ENCODE data around the gene KRTAP10-3. TPM values are rescaled to one million over a fixed set of nuclear protein-coding genes. Genes with fewer than 3 reads are reported as not detected.

KRTAP10-3 gene
- total RNA-seq, 3 donors from 2014 or later = not detected

- Histone ChIP-seq H3K4me1 (ENCODE audit: low read depth) (peaks cover 3% of the 10 kb centered on the region), H3K4me3 (no peak overlapping the region), H3K9me3 (no peaks in the 10 kb centered on the region), H3K36me3 (ENCODE audit: low read depth) (no peaks in the 10 kb centered on the region)
- ATAC-seq (peak; percentile 85), DNase-seq (peak; percentile 69 to 82 (median 72))
- intact Hi-C loops (cut with DNase I, micrococcal nuclease) = no loop called here
- TF ChIP-seq CTCF (IDR thresholded peaks at IDR 0.05) = peak; percentile 57
Observed at GRCh38 chr21:44510508-44511218, 47.9 kb downstream of the KRTAP10-3 start.

- TF ChIP-seq CTCF (IDR thresholded peaks at IDR 0.05) = no peak
- intact Hi-C loops (cut with DNase I, micrococcal nuclease) = no loop called here
Observed at GRCh38 chr21:44510109-44510507, 48.5 kb downstream of the KRTAP10-3 start.

GRCh38 chr21:44509539-44509938, 49.1 kb downstream of the KRTAP10-3 start:
- Histone ChIP-seq H3K36me3 (ENCODE audit: low read depth) (no peaks in the 10 kb centered on the region), H3K9me3 (no peaks in the 10 kb centered on the region), H3K4me1 (ENCODE audit: low read depth) (peaks cover 3% of the 10 kb centered on the region), H3K4me3 (no peak overlapping the region)
- TF ChIP-seq CTCF (IDR thresholded peaks at IDR 0.05) = peak; percentile 29
- ATAC-seq (peak; percentile 85), DNase-seq (peak in 2 of 3 donors; percentile 75 to 79)
- intact Hi-C loops (cut with DNase I, micrococcal nuclease) = no loop called here

More at GRCh38 chr21:44510109-44510507, 48.5 kb downstream of the KRTAP10-3 start:
- Histone ChIP-seq H3K4me1 (ENCODE audit: low read depth) (peaks cover 3% of the 10 kb centered on the region), H3K9me3 (no peaks in the 10 kb centered on the region), H3K4me3 (no peak overlapping the region), H3K36me3 (ENCODE audit: low read depth) (no peaks in the 10 kb centered on the region)
- ATAC-seq (no peak), DNase-seq (no peak)

- no peaks in the 10 kb centered on the region for H3K9me3 ChIP-seq
- intact Hi-C loops (cut with DNase I, micrococcal nuclease) = no loop called here
- no peak overlapping the region for H3K4me3 ChIP-seq
- H3K36me3 ChIP-seq (ENCODE audit: low read depth) = no peaks in the 10 kb centered on the region
- DNase-seq (no peak), ATAC-seq (no peak)
- peaks cover 3% of the 10 kb centered on the region for H3K4me1 ChIP-seq (ENCODE audit: low read depth)
- no peak for TF ChIP-seq CTCF (IDR thresholded peaks at IDR 0.05)
Observed at GRCh38 chr21:44508711-44509445, 49.7 kb downstream of the KRTAP10-3 start.

GRCh38 chr21:44508426-44508710, 50.2 kb downstream of the KRTAP10-3 start:
- Histone ChIP-seq H3K4me3 (no peak overlapping the region), H3K9me3 (no peaks in the 10 kb centered on the region), H3K4me1 (ENCODE audit: low read depth) (peaks cover 3% of the 10 kb centered on the region), H3K36me3 (ENCODE audit: low read depth) (no peaks in the 10 kb centered on the region)
- intact Hi-C loops (cut with DNase I, micrococcal nuclease) = no loop called here
- DNase-seq (no peak), ATAC-seq (no peak)
- TF ChIP-seq CTCF (IDR thresholded peaks at IDR 0.05) = no peak

Other genes starting within 250 kb of the KRTAP10-3 start
- 10 to 100 TPM; 22.0 to 33.0 (median 26.6) TPM for gene CFAP410, start 219.4 kb downstream of the KRTAP10-3 start, total RNA-seq
- 10 to 100 TPM in 1 of 3 donors, 1 to 10 TPM in 2; 1.5 to 10.3 (median 7.2) TPM for gene TRPM2, start 205.2 kb downstream of the KRTAP10-3 start, total RNA-seq
- gene LRRC3, start 103.3 kb downstream of the KRTAP10-3 start, total RNA-seq = 10 to 100 TPM in 1 of 3 donors, 1 to 10 TPM in 2; 2.1 to 17.9 (median 2.7) TPM
- not detected for gene KRTAP10-1, start 18.6 kb downstream of the KRTAP10-3 start, total RNA-seq
- gene KRTAP10-2, start 7.3 kb downstream of the KRTAP10-3 start, total RNA-seq = not detected
- gene KRTAP10-4, start 14.9 kb upstream of the KRTAP10-3 start, total RNA-seq = not detected
- not detected for gene KRTAP10-5, start 21.8 kb upstream of the KRTAP10-3 start, total RNA-seq
- gene KRTAP10-6, start 33.7 kb upstream of the KRTAP10-3 start, total RNA-seq = not detected
- gene KRTAP10-7, start 41.8 kb upstream of the KRTAP10-3 start, total RNA-seq = not detected
- not detected for gene KRTAP10-8, start 53.3 kb upstream of the KRTAP10-3 start, total RNA-seq
- gene KRTAP10-9, start 68.3 kb upstream of the KRTAP10-3 start, total RNA-seq = not detected
- gene KRTAP10-10, start 78.6 kb upstream of the KRTAP10-3 start, total RNA-seq = not detected
- not detected for gene KRTAP10-11, start 87.6 kb upstream of the KRTAP10-3 start, total RNA-seq
- gene KRTAP12-4, start 95.9 kb upstream of the KRTAP10-3 start, total RNA-seq = not detected
- not detected for gene KRTAP12-3, start 99.1 kb upstream of the KRTAP10-3 start, total RNA-seq
- not detected for gene KRTAP12-2, start 108.1 kb upstream of the KRTAP10-3 start, total RNA-seq
- gene KRTAP12-1, start 123.4 kb upstream of the KRTAP10-3 start, total RNA-seq = not detected
- gene KRTAP10-12, start 138.4 kb upstream of the KRTAP10-3 start, total RNA-seq = not detected
- under 1 TPM in 1 of 3 donors, not detected in 2; 0.28 TPM for gene TSPEAR, start 152.8 kb upstream of the KRTAP10-3 start, total RNA-seq
- gene UBE2G2, start 243.0 kb upstream of the KRTAP10-3 start, total RNA-seq = 10 to 100 TPM; 64.2 to 85.4 (median 66.8) TPM

Data from mucosa of descending colon (tissue), 3 donors.